Measurements from ENCODE around the gene ACER3.
"Not testable (repeated sequence)": the region's sequence is repeated elsewhere in the genome, so short reads cannot be mapped to it uniquely, and the experiment has no call there.

Gene ACER3

GRCh38 chr11:76891793-76892192 lies 31.1 kb downstream of the ACER3 start:
- H3K4me3 ChIP-seq (ENCODE audit: low read depth, low read length) = no peak overlapping the region
- TF ChIP-seq, protein P1, sequence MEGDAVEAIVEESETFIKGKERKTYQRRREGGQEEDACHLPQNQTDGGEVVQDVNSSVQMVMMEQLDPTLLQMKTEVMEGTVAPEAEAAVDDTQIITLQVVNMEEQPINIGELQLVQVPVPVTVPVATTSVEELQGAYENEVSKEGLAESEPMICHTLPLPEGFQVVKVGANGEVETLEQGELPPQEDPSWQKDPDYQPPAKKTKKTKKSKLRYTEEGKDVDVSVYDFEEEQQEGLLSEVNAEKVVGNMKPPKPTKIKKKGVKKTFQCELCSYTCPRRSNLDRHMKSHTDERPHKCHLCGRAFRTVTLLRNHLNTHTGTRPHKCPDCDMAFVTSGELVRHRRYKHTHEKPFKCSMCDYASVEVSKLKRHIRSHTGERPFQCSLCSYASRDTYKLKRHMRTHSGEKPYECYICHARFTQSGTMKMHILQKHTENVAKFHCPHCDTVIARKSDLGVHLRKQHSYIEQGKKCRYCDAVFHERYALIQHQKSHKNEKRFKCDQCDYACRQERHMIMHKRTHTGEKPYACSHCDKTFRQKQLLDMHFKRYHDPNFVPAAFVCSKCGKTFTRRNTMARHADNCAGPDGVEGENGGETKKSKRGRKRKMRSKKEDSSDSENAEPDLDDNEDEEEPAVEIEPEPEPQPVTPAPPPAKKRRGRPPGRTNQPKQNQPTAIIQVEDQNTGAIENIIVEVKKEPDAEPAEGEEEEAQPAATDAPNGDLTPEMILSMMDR (conservative IDR thresholded peaks at IDR 0.05; ENCODE audit: low read depth, low read length) = no peak
- DNase-seq (ENCODE audit: low read depth) = no peak

GRCh38 chr11:76892306-76892705 lies 31.6 kb downstream of the ACER3 start:
- TF ChIP-seq, protein P1 (conservative IDR thresholded peaks at IDR 0.05; ENCODE audit: low read depth, low read length) = no peak
- no peak overlapping the region for H3K4me3 ChIP-seq (ENCODE audit: low read depth, low read length)
- no peak for DNase-seq (ENCODE audit: low read depth)

DNA sequence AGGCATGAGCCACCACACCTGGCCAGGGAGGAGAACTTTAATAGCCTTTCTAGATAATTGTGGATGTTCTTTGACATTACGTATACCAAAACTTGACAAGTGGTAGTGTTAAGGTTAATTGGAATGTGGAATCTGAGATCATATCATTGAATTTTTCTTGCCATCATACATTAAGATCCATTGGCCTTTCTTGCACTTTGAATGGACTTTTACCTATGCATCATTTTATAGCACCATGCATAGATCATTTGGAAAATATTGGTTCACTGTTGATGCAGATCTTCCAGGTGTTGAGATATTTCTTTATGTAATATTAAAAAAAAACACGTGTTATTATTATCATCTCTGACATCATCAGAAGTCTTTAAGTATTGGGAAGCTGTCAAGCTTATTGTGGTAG lies 36.5 kb downstream of the ACER3 start:
- TF ChIP-seq, protein P1 (conservative IDR thresholded peaks at IDR 0.05; ENCODE audit: low read depth, low read length) = no peak
- H3K4me3 ChIP-seq (ENCODE audit: low read depth, low read length) = no peak overlapping the region
- no peak for DNase-seq (ENCODE audit: low read depth)

DNA sequence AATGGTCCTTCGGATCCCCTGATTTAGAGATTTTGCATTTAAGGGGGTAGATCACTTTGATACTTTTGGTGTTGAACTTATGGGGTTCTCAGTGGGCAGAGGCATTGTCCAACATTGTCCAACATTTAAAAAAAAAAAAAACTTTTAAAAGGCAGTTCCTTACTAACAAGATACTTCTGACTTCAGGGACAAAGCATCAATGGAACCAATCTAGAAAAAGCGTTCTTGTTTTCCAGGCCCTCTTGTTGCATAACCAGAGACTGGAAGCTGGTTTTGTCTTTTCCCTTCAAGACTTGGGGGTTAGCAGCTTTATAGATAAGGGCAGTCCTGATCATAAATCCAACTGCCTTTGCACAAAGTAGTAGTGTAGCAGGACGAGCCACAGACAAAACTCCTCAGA lies 40.4 kb downstream of the ACER3 start:
- no peak overlapping the region for H3K4me3 ChIP-seq (ENCODE audit: low read depth, low read length)
- DNase-seq (ENCODE audit: low read depth) = no peak
- TF ChIP-seq, protein P1 (conservative IDR thresholded peaks at IDR 0.05; ENCODE audit: low read depth, low read length) = no peak

GRCh38 chr11:76901622-76902021 lies 40.9 kb downstream of the ACER3 start:
- H3K4me3 ChIP-seq (ENCODE audit: low read depth, low read length); DNase-seq (ENCODE audit: low read depth): not testable (repeated sequence)

DNA sequence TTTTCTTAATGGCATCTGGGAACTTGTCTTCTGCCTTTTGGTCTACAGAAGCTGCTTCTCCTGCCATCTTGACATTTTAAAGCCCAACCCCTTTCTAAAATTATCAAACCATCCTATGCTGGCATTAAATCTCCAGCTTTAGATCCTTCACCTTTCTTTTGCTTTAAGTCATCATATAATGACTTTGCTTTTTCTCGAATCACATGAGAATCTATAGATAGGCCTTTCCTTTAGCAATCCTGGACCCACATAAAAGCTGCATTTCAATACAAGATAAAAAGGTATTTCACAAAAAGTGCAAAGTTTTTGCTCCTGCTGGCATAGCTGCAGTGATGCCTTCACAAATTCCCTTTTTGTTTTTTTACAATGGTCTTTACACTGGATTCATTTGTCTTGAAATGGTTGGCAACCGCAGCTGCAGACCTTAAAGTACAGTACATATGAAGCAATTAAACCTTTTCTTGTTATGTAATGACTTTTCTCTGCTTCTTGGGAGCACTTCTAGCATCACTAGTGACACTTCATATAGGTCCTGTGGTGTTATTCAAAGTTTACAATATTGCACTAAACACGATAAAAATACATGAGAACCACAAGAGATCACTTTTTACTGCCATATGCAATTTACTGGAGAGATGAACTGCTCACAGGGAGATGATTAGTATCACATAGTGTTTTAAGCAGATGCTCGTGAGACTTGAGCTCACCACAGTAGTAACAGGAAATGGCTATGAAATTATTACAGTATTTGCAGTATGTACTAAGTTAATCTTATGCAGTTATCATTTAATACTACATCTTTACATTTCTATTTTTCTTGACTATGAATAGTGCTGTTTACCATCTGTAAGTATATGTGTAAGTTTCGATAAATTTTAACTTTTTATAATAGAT lies 41.6 kb downstream of the ACER3 start:
- peak; percentile 4 for DNase-seq (ENCODE audit: low read depth)
- TF ChIP-seq, protein P1 (conservative IDR thresholded peaks at IDR 0.05; ENCODE audit: low read depth, low read length) = no peak

GRCh38 chr11:76903325-76903724 lies 42.6 kb downstream of the ACER3 start:
- DNase-seq (ENCODE audit: low read depth) = no peak
- TF ChIP-seq, protein P1 (conservative IDR thresholded peaks at IDR 0.05; ENCODE audit: low read depth, low read length) = no peak
- H3K4me3 ChIP-seq (ENCODE audit: low read depth, low read length) = no peak overlapping the region

More for the DNA sequence above, 41.6 kb downstream of the ACER3 start:
- H3K4me3 ChIP-seq (ENCODE audit: low read depth, low read length) = no peak overlapping the region
